ENCODE results near the gene PHLDB1.

Gene PHLDB1

GRCh38 chr11:118614511-118614910 lies 7.1 kb downstream of the PHLDB1 start:
- no peak overlapping the region for H3K4me3 ChIP-seq (ENCODE audit: insufficient read depth, low read depth, low read length)
- no peak overlapping the region for H3K27ac ChIP-seq (ENCODE audit: insufficient read depth, low read depth, low read length, poor library complexity, severe bottlenecking)
- WGBS, 2 experiments = 82 to 83% methylated on average over 7 of the region's 7 CpGs
- H3K4me1 ChIP-seq (ENCODE audit: control insufficient read depth, insufficient read depth, low read length) = peaks cover 80% of the 10 kb centered on the region
- H3K27me3 ChIP-seq (ENCODE audit: control insufficient read depth, insufficient read depth, low read length, poor library complexity, severe bottlenecking) = peaks cover 26% of the 10 kb centered on the region
- H3K36me3 ChIP-seq (ENCODE audit: control insufficient read depth, insufficient read depth, low read length) = no peaks in the 10 kb centered on the region
- H3K9me3 ChIP-seq (ENCODE audit: control insufficient read depth, low read length) = no peaks in the 10 kb centered on the region

- H3K36me3 ChIP-seq (ENCODE audit: control insufficient read depth, insufficient read depth, low read length) = no peaks in the 10 kb centered on the region
- peaks cover 17% of the 10 kb centered on the region for H3K27me3 ChIP-seq (ENCODE audit: control insufficient read depth, insufficient read depth, low read length, poor library complexity, severe bottlenecking)
- no peaks in the 10 kb centered on the region for H3K9me3 ChIP-seq (ENCODE audit: control insufficient read depth, low read length)
- peaks cover 76% of the 10 kb centered on the region for H3K4me1 ChIP-seq (ENCODE audit: control insufficient read depth, insufficient read depth, low read length)
- peak overlapping the region; percentile 85 for H3K27ac ChIP-seq (ENCODE audit: insufficient read depth, low read depth, low read length, poor library complexity, severe bottlenecking)
- WGBS, 2 experiments = 32 to 36% methylated on average over 6 of the region's 6 CpGs
- H3K4me3 ChIP-seq (ENCODE audit: insufficient read depth, low read depth, low read length) = peak overlapping the region; percentile 0
These were observed 8.0 kb downstream of the PHLDB1 start for GRCh38 chr11:118615282-118615975.

GRCh38 chr11:118615976-118616371 lies 8.6 kb downstream of the PHLDB1 start:
- H3K4me3 ChIP-seq (ENCODE audit: insufficient read depth, low read depth, low read length) = no peak overlapping the region
- peaks cover 12% of the 10 kb centered on the region for H3K27me3 ChIP-seq (ENCODE audit: control insufficient read depth, insufficient read depth, low read length, poor library complexity, severe bottlenecking)
- no peaks in the 10 kb centered on the region for H3K36me3 ChIP-seq (ENCODE audit: control insufficient read depth, insufficient read depth, low read length)
- no peaks in the 10 kb centered on the region for H3K9me3 ChIP-seq (ENCODE audit: control insufficient read depth, low read length)
- 76 to 78% methylated on average over 5 of the region's 5 CpGs for WGBS, 2 experiments
- H3K27ac ChIP-seq (ENCODE audit: insufficient read depth, low read depth, low read length, poor library complexity, severe bottlenecking) = peak overlapping the region; percentile 85
- H3K4me1 ChIP-seq (ENCODE audit: control insufficient read depth, insufficient read depth, low read length) = peaks cover 79% of the 10 kb centered on the region

GRCh38 chr11:118618115-118618990 lies 10.9 kb downstream of the PHLDB1 start:
- H3K4me1 ChIP-seq (ENCODE audit: control insufficient read depth, insufficient read depth, low read length) = peaks cover 75% of the 10 kb centered on the region
- H3K36me3 ChIP-seq (ENCODE audit: control insufficient read depth, insufficient read depth, low read length) = no peaks in the 10 kb centered on the region
- 66 to 71% methylated on average over 11 of the region's 11 CpGs for WGBS, 2 experiments
- peak overlapping the region; percentile 85 for H3K27ac ChIP-seq (ENCODE audit: insufficient read depth, low read depth, low read length, poor library complexity, severe bottlenecking)
- H3K9me3 ChIP-seq (ENCODE audit: control insufficient read depth, low read length) = no peaks in the 10 kb centered on the region
- H3K4me3 ChIP-seq (ENCODE audit: insufficient read depth, low read depth, low read length) = no peak overlapping the region
- H3K27me3 ChIP-seq (ENCODE audit: control insufficient read depth, insufficient read depth, low read length, poor library complexity, severe bottlenecking) = no peaks in the 10 kb centered on the region

- H3K36me3 ChIP-seq (ENCODE audit: control insufficient read depth, insufficient read depth, low read length) = no peaks in the 10 kb centered on the region
- no peaks in the 10 kb centered on the region for H3K9me3 ChIP-seq (ENCODE audit: control insufficient read depth, low read length)
- WGBS, 2 experiments = 67 to 75% methylated on average over 4 of the region's 4 CpGs
- peak overlapping the region; percentile 85 for H3K27ac ChIP-seq (ENCODE audit: insufficient read depth, low read depth, low read length, poor library complexity, severe bottlenecking)
- no peak overlapping the region for H3K4me3 ChIP-seq (ENCODE audit: insufficient read depth, low read depth, low read length)
- no peaks in the 10 kb centered on the region for H3K27me3 ChIP-seq (ENCODE audit: control insufficient read depth, insufficient read depth, low read length, poor library complexity, severe bottlenecking)
- H3K4me1 ChIP-seq (ENCODE audit: control insufficient read depth, insufficient read depth, low read length) = peaks cover 76% of the 10 kb centered on the region
These were observed 11.6 kb downstream of the PHLDB1 start for GRCh38 chr11:118618991-118619375.

GRCh38 chr11:118619444-118620197 lies 12.2 kb downstream of the PHLDB1 start:
- Histone ChIP-seq H3K27me3 (ENCODE audit: control insufficient read depth, insufficient read depth, low read length, poor library complexity, severe bottlenecking) (no peaks in the 10 kb centered on the region), H3K4me3 (ENCODE audit: insufficient read depth, low read depth, low read length) (no peak overlapping the region), H3K36me3 (ENCODE audit: control insufficient read depth, insufficient read depth, low read length) (no peaks in the 10 kb centered on the region), H3K9me3 (ENCODE audit: control insufficient read depth, low read length) (no peaks in the 10 kb centered on the region), H3K4me1 (ENCODE audit: control insufficient read depth, insufficient read depth, low read length) (peaks cover 70% of the 10 kb centered on the region), H3K27ac (ENCODE audit: insufficient read depth, low read depth, low read length, poor library complexity, severe bottlenecking) (no peak overlapping the region)
- 89 to 90% methylated on average over 6 of the region's 6 CpGs for WGBS, 2 experiments

GRCh38 chr11:118620529-118621070 lies 13.2 kb downstream of the PHLDB1 start:
- H3K27me3 ChIP-seq (ENCODE audit: control insufficient read depth, insufficient read depth, low read length, poor library complexity, severe bottlenecking) = no peaks in the 10 kb centered on the region
- H3K36me3 ChIP-seq (ENCODE audit: control insufficient read depth, insufficient read depth, low read length) = peaks cover 4% of the 10 kb centered on the region
- no peaks in the 10 kb centered on the region for H3K9me3 ChIP-seq (ENCODE audit: control insufficient read depth, low read length)
- WGBS, 2 experiments = 80 to 84% methylated on average over 7 of the region's 7 CpGs
- peak overlapping the region; percentile 78 for H3K27ac ChIP-seq (ENCODE audit: insufficient read depth, low read depth, low read length, poor library complexity, severe bottlenecking)
- H3K4me3 ChIP-seq (ENCODE audit: insufficient read depth, low read depth, low read length) = peak overlapping the region; percentile 68
- H3K4me1 ChIP-seq (ENCODE audit: control insufficient read depth, insufficient read depth, low read length) = peaks cover 64% of the 10 kb centered on the region

- 1% methylated on average over 38 of the region's 38 CpGs for WGBS, 2 experiments
- Histone ChIP-seq H3K27ac (ENCODE audit: insufficient read depth, low read depth, low read length, poor library complexity, severe bottlenecking) (peak overlapping the region; percentile 78), H3K4me3 (ENCODE audit: insufficient read depth, low read depth, low read length) (peak overlapping the region; percentile 68), H3K36me3 (ENCODE audit: control insufficient read depth, insufficient read depth, low read length) (peaks cover 4% of the 10 kb centered on the region), H3K4me1 (ENCODE audit: control insufficient read depth, insufficient read depth, low read length) (peaks cover 63% of the 10 kb centered on the region), H3K27me3 (ENCODE audit: control insufficient read depth, insufficient read depth, low read length, poor library complexity, severe bottlenecking) (no peaks in the 10 kb centered on the region), H3K9me3 (ENCODE audit: control insufficient read depth, low read length) (no peaks in the 10 kb centered on the region)
These were observed 13.8 kb downstream of the PHLDB1 start for GRCh38 chr11:118621071-118621783.

- H3K4me1 ChIP-seq (ENCODE audit: control insufficient read depth, insufficient read depth, low read length) = peaks cover 59% of the 10 kb centered on the region
- no peaks in the 10 kb centered on the region for H3K27me3 ChIP-seq (ENCODE audit: control insufficient read depth, insufficient read depth, low read length, poor library complexity, severe bottlenecking)
- no peak overlapping the region for H3K27ac ChIP-seq (ENCODE audit: insufficient read depth, low read depth, low read length, poor library complexity, severe bottlenecking)
- H3K4me3 ChIP-seq (ENCODE audit: insufficient read depth, low read depth, low read length) = peak overlapping the region; percentile 68
- WGBS, 2 experiments = 37 to 49% methylated on average over 3 to 4 of the region's 4 CpGs
- peaks cover 6% of the 10 kb centered on the region for H3K36me3 ChIP-seq (ENCODE audit: control insufficient read depth, insufficient read depth, low read length)
- no peaks in the 10 kb centered on the region for H3K9me3 ChIP-seq (ENCODE audit: control insufficient read depth, low read length)
These were observed 14.5 kb downstream of the PHLDB1 start for GRCh38 chr11:118621784-118622375.

Measured in ectodermal cell (in vitro differentiated cells).